Stimulated activated naive CD8-positive, alpha-beta T cell treated with anti-CD3 and anti-CD28 coated beads, Interleukin-15, amount 100 ng/mL, for 72 hours (primary cell): ENCODE results near the gene TMIGD1.

Experiments used
- ATAC-seq: fragments of 150-1000 bp; cut with Tn5 transposase; 2 replicates; pipeline ENCODE4 v1.10.0; 2021; ENCODE audit warnings: mild to moderate bottlenecking, moderate library complexity
- DNase-seq, 2 donors: peaks; one replicate each; pipeline ENCODE4 v3.0.0; 2021 to 2022
- H3K27ac Mint-ChIP-seq, 2 donors: one replicate each; pipeline ENCODE4 v1.8.0; 2022; ENCODE audit warnings: mild to moderate bottlenecking in 2 of 2, mixed read lengths in 2 of 2, moderate library complexity in 2 of 2
- H3K27me3 Mint-ChIP-seq: one replicate; pipeline ENCODE4 v1.8.0; 2022; ENCODE audit warnings: mixed read lengths
- H3K4me1 Mint-ChIP-seq: one replicate; pipeline ENCODE4 v1.8.0; 2022; ENCODE audit warnings: mild to moderate bottlenecking, mixed read lengths
- H3K4me3 Mint-ChIP-seq, 2 donors: one replicate each; pipeline ENCODE4 v1.8.0; 2022; ENCODE audit warnings: mild to moderate bottlenecking in 2 of 2, mixed read lengths in 2 of 2, moderate library complexity in 1 of 2
- H3K9me3 Mint-ChIP-seq, 2 donors: one replicate each; pipeline ENCODE4 v1.8.0; 2022; ENCODE audit warnings: mixed read lengths in 2 of 2

TMIGD1 gene

DNA sequence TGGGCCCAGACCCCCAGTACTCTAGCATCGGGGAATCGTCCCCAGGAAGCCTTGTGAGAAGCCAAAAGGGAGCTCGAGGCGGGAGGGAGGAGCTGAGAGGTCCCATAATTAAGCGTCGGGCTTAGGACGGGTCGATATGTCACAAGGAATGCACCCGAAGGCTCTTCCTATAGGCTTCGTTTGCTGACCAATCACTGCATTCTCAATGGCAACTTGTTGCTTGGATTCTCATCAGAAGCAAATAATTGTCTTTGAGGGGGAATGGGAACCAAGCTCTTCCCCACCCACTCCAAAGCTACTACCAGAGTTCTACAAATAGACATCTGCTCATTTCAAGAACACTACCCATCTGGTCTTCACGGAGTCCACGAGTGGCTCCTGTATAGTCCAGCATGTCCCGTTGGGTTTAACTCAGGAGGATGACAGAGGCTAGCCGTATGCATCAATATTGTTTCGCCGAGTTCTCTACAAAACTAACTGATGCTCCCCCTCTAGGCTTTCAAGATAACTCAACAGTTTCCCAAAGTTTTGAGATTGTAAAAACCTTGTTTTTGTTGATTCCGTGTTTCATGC is 41.5 kb downstream of the TMIGD1 start:
- no peaks in the 10 kb centered on the region for H3K9me3 Mint-ChIP-seq
- H3K27ac Mint-ChIP-seq = peak overlapping the region in 1 of 2 donors; percentile 61
- H3K4me3 Mint-ChIP-seq = peak overlapping the region; percentile 65 to 77
- no peak for DNase-seq
- H3K27me3 Mint-ChIP-seq = no peaks in the 10 kb centered on the region
- no peak for ATAC-seq
- H3K4me1 Mint-ChIP-seq = no peaks in the 10 kb centered on the region

DNA sequence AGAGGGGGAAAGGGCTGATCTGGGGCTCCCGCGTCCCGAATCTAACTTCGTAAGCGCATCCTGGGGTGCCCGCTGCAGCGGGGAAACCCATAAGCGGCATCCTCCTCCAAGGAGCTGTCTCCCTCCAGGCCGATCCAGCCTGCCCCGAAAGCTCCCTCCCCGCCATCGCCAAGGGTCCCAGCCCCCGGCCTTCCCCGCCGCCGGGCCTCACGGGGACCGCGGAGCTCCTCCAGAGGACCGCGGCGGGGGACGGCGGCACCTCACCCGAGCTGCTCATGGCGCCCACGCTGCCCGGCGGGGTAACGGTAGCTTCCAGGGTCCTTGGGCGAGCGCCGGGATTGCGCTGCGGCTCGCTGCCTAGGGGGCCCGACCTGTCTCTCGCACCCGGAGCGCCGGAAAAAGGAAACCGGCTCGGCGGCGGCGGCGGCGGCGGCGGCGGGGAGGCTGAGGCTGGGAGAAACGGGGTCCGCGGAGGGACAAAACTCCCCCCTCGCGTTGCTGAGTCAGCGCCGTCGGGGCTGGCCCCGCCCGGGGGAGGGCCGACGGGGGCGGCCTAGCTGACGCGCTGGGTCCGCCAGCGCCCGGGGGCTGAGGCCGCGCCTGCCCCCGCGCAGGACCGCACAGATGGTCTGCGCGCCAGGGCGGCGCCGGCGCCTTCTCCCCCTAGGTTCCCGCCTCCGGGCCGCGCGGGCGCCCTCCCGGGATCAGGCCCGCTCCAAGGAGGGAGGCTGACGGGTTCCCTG is 42.1 kb downstream of the TMIGD1 start, which contains the start of gene BLMH:
Gene BLMH (minus strand): TSS at position 402 of the 743 bp plus-strand sequence. CDS start 125 bp downstream, at position 277.
- DNase-seq (peak; percentile 83 to 85), ATAC-seq (peak; percentile 88)
- Mint-ChIP-seq H3K9me3 (no peaks in the 10 kb centered on the region), H3K27me3 (no peaks in the 10 kb centered on the region), H3K27ac (peak within 1 kb of the TSS; percentile 86), H3K4me1 (no peaks in the 10 kb centered on the region), H3K4me3 (peak within 1 kb of the TSS; percentile 87 to 93)

DNA sequence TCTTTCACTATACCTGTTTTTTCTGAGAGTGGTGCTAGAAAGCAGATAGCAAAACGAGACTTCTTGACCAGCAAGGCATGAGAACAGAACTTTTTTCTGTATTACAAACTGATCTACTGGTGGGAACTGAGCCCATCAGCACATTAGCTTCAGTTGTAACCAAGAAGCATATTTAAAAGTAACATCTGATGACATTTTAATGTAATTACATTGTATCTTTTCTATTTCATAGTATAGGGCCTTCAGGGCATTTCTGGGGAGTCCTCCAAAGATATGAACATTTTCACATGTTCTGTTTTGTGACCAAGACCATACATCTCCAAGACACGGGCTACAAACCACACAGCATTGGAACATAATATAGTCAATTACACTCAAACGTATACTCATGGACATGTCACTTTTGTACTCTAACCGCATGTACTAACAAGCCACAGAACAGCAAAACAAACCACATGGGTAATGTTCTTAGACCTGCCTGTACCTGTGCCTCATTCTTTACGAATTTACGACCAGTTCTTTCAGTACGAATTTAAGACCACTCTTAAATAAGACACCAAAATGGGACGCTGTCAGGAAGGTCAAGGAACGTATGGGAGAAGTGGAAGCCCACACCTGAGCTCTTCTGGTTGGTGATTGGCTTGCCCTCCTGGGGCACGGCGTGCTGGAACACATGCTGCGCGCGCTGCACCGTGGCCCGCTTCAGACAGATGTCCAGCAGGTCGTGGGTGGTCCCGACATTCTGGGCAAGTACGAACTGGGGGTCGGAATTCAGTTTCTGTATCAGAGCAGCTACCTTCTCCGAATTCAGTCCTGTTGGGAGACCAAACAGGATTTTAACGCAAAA is 42.9 kb downstream of the TMIGD1 start:
- ATAC-seq (peak; percentile 80), DNase-seq (peak; percentile 46 to 52)
- peak overlapping the region; percentile 87 to 93 for H3K4me3 Mint-ChIP-seq
- no peaks in the 10 kb centered on the region for H3K9me3 Mint-ChIP-seq
- H3K4me1 Mint-ChIP-seq = no peaks in the 10 kb centered on the region
- H3K27me3 Mint-ChIP-seq = no peaks in the 10 kb centered on the region
- H3K27ac Mint-ChIP-seq = peak overlapping the region; percentile 86

DNA sequence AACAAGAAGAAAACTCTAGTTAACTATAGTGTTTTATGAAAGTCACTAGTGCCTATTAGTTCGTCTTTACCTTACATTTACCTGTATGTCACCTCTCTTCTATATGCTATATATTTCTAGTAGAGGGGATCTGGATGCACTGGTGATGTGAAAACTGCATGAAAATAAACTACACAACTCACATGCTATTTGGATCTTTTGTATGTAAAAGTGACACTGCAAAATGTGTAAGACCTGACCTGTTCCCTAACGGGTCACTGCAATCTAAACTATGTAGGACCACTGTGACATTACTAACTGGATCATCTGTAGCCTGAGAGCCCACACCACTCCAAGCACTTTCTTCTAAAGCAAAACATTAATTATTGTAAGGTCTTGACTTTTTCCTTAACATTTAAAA is 43.8 kb downstream of the TMIGD1 start:
- Mint-ChIP-seq H3K4me1 (no peaks in the 10 kb centered on the region), H3K4me3 (peak overlapping the region; percentile 87 to 93), H3K27me3 (no peaks in the 10 kb centered on the region), H3K27ac (no peak overlapping the region), H3K9me3 (no peaks in the 10 kb centered on the region)
- DNase-seq (no peak), ATAC-seq (no peak)

DNA sequence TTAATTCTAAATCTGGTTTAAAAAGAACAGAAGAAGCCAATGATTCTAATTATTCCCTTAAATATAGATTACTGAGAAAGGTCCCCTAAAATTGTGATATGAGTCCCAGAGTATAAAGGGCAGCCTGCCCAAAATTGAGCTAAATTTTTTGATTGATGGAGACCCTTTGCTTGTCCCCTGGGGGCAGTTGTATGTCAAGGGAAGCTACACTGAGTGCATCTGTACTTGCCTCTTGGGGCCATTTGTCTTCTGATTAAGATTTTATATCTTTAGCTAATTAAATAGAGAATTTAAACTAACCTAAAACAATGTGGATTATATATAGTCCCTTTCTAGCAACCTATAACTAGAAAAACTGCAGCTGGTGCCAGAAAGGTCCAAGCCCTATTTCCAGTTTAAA is 54.7 kb downstream of the TMIGD1 start:
- no peak overlapping the region for H3K27ac Mint-ChIP-seq
- ATAC-seq (no peak), DNase-seq (no peak)
- no peaks in the 10 kb centered on the region for H3K4me1 Mint-ChIP-seq
- H3K9me3 Mint-ChIP-seq = no peaks in the 10 kb centered on the region
- no peaks in the 10 kb centered on the region for H3K27me3 Mint-ChIP-seq
- H3K4me3 Mint-ChIP-seq = no peak overlapping the region

DNA sequence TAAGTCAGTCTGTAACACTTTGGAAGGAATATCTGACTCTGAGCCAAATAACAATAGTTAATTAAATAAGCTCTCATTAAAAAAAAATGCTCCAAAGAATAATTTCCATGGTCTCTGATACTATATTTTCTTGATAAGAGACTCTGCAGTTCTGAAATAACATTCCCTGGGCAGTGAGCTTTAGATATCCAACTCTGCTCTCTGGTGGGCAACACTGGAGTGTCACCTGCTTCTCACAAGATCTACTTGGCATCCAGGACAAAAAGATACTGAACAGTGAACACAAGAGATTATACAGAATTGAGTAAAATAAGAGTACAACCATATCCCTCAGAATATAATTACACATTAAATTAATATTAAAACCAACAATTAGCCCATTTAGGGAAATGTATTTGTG is 55.8 kb downstream of the TMIGD1 start:
- no peaks in the 10 kb centered on the region for H3K9me3 Mint-ChIP-seq
- H3K27me3 Mint-ChIP-seq = no peaks in the 10 kb centered on the region
- no peak overlapping the region for H3K27ac Mint-ChIP-seq
- no peak overlapping the region for H3K4me3 Mint-ChIP-seq
- ATAC-seq = no peak
- H3K4me1 Mint-ChIP-seq = no peaks in the 10 kb centered on the region
- no peak for DNase-seq

DNA sequence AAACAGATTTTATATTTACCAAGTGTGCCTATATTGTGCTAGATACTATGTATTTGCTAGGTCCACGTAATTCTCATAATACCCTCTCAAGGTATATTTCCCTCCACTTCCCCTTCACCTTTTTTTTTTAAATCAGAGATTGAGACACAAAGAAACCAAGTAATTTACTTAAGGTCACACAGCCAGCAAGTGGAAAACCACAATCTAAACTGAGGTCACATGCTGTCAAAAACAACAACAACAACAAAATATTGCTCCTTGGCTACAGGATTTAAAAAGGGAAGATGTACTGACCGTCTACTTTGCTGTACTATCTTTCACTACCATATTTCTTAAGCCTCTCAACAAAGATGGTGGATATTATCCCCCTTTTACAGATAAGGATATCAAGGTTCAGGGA is 57.9 kb downstream of the TMIGD1 start:
- Mint-ChIP-seq H3K27ac (peak overlapping the region in 1 of 2 donors; percentile 6), H3K9me3 (no peaks in the 10 kb centered on the region), H3K4me3 (no peak overlapping the region), H3K27me3 (no peaks in the 10 kb centered on the region), H3K4me1 (no peaks in the 10 kb centered on the region)
- ATAC-seq = no peak
- DNase-seq = no peak

DNA sequence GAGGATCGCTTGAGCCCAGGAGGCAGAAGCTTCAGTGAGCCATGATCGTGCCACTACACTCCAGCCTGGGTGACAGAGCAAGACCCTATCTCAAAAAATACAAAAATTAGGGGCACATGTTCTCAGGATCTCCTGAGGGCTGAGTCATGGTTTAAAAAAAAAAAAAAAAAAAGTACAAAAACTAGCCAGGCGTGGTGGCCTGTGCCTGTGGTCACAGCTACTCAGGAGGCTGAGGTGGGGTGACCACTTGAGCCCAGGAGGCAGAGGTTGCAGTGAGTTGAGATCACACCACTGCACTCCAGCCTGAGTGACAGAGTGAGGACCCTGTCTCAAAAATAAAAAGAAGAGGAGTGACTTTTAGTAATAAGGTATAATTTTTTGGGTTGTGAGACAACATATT is 59.0 kb downstream of the TMIGD1 start:
- H3K27me3 Mint-ChIP-seq = no peaks in the 10 kb centered on the region
- H3K9me3 Mint-ChIP-seq = no peaks in the 10 kb centered on the region
- no peaks in the 10 kb centered on the region for H3K4me1 Mint-ChIP-seq
- no peak for ATAC-seq
- no peak for DNase-seq
- H3K4me3 Mint-ChIP-seq = no peak overlapping the region
- peak overlapping the region in 1 of 2 donors; percentile 54 for H3K27ac Mint-ChIP-seq

DNA sequence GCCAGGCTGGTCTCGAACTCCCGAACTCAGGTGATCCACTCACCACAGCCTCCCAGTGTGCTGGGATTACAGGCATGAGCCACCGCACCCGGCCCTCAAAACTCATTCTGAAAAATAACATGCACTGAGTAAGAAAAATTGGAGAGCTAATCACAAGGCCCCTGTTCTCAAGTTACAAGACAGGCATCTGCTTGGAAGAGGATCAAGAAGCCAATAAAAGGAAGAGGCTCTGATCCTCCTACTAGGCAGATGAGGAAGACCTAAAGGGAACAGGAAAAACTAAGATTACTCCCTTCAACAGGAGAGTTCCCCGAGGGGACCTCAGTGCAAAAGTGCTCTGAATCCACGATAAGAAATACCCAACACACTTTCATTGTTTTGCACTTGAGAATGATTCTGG is 60.5 kb downstream of the TMIGD1 start:
- no peak for ATAC-seq
- Mint-ChIP-seq H3K4me3 (no peak overlapping the region), H3K9me3 (no peaks in the 10 kb centered on the region), H3K4me1 (no peaks in the 10 kb centered on the region), H3K27ac (no peak overlapping the region), H3K27me3 (no peaks in the 10 kb centered on the region)
- no peak for DNase-seq

DNA sequence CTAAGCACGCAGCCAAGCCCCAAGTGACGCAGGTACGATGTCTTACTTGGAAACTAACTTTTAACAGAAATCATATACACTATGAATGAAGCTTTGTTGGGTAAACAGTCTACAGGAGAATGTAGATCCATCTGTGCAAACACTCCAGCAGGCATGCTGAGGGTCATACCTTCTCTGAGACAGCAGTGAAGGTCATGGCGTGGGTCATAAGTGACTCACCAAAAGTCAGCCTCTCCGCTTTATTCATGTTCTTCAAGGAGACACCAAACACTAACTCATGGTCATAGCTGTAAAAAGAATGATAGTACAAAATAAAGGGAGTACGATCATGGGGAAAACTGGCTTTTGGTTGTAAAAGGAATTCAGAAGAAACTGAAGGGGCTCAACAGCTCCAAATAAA is 62.8 kb downstream of the TMIGD1 start:
- H3K4me1 Mint-ChIP-seq = no peaks in the 10 kb centered on the region
- no peak overlapping the region for H3K27ac Mint-ChIP-seq
- H3K9me3 Mint-ChIP-seq = no peaks in the 10 kb centered on the region
- no peaks in the 10 kb centered on the region for H3K27me3 Mint-ChIP-seq
- no peak for DNase-seq
- H3K4me3 Mint-ChIP-seq = no peak overlapping the region
- no peak for ATAC-seq

DNA sequence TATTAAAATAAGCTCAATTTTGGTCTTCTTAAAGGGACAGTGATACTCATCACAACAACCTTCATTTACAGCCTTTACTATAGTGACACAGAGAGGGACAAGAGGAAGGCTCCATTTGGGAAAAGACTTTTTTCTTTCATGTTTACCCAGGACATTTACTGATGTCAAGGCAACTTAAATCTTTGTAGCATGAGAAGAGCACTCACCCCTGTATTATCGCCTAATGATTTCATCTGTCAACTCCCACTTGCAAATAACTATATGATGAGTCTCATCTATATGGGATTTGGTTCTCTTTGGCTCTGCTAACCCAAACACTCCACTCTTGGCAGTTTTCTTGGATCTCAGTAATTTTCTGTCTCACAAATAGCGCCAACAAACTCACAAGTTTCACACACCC is 66.2 kb downstream of the TMIGD1 start:
- no peaks in the 10 kb centered on the region for H3K9me3 Mint-ChIP-seq
- H3K4me3 Mint-ChIP-seq = no peak overlapping the region
- no peaks in the 10 kb centered on the region for H3K27me3 Mint-ChIP-seq
- DNase-seq = no peak
- no peak for ATAC-seq
- no peaks in the 10 kb centered on the region for H3K4me1 Mint-ChIP-seq
- no peak overlapping the region for H3K27ac Mint-ChIP-seq
